Astrocyte (in vitro differentiated cells and primary cell): ENCODE data around the gene MSX1.

Experiments used
- EZH2 ChIP-seq: IDR thresholded peaks from 2 replicates; pipeline ENCODE4 v1.6.1; 2012; ENCODE audit warnings: mild to moderate bottlenecking, low read length, inconsistent platforms; ENCODE audit not compliant: insufficient read depth
- TF ChIP-seq, protein P1 (sequence below): IDR thresholded peaks from 2 replicates; pipeline ENCODE4 v1.5.1; 2011; ENCODE audit warnings: low read depth, mild to moderate bottlenecking, inconsistent platforms, low read length, moderate library complexity; ENCODE audit not compliant: insufficient read depth

DNA sequence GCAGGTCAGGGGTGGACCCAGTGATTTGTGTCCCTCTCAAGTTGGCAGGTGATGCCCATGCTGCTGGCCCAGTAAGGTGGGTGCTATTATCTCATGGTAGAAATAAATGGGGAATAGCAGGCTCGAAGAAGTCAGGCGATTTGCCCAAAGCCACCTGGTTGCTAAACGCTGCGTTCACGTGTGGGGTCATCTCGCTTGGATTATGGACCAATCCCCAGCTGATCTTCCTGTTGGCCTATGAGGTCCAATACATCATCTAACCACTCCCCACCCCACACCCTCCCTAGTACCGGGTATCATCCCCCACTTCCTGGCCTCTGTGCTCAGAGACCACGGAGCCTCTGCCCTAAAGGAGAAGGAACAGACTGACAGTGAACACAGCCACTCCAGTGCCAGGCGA is 18.3 kb upstream of the MSX1 start:
- TF ChIP-seq, protein P1, sequence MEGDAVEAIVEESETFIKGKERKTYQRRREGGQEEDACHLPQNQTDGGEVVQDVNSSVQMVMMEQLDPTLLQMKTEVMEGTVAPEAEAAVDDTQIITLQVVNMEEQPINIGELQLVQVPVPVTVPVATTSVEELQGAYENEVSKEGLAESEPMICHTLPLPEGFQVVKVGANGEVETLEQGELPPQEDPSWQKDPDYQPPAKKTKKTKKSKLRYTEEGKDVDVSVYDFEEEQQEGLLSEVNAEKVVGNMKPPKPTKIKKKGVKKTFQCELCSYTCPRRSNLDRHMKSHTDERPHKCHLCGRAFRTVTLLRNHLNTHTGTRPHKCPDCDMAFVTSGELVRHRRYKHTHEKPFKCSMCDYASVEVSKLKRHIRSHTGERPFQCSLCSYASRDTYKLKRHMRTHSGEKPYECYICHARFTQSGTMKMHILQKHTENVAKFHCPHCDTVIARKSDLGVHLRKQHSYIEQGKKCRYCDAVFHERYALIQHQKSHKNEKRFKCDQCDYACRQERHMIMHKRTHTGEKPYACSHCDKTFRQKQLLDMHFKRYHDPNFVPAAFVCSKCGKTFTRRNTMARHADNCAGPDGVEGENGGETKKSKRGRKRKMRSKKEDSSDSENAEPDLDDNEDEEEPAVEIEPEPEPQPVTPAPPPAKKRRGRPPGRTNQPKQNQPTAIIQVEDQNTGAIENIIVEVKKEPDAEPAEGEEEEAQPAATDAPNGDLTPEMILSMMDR: no peak
- TF ChIP-seq EZH2: no peak
